NT2/D1 (cell line): ENCODE measurements around the gene SHE.
"Not testable (repeated sequence)": the region's sequence is repeated elsewhere in the genome, so short reads cannot be mapped to it uniquely, and the experiment has no call there.

ENCODE experiments used
- DNase-seq: peaks from one replicate; pipeline ENCODE4 v3.0.0-alpha.2; 2011; ENCODE audit warnings: low read depth, low spot score
- H3K27me3 ChIP-seq: 2 replicates; pipeline ENCODE4 v1.6.0; 2011; ENCODE audit warnings: mild to moderate bottlenecking; ENCODE audit not compliant: insufficient read length, insufficient read depth
- H3K36me3 ChIP-seq: 2 replicates; pipeline ENCODE4 v1.6.1; 2011; ENCODE audit warnings: mild to moderate bottlenecking, low read length, mixed read lengths; ENCODE audit not compliant: insufficient read depth, insufficient read length
- H3K4me1 ChIP-seq: 2 replicates; pipeline ENCODE4 v1.5.1; 2011; ENCODE audit not compliant: insufficient read depth, insufficient read length
- H3K4me3 ChIP-seq: 2 replicates; pipeline ENCODE4 v1.5.1; 2011; ENCODE audit warnings: low read depth; ENCODE audit not compliant: insufficient read length
- H3K9ac ChIP-seq: 2 replicates; pipeline ENCODE4 v1.6.0; 2011; ENCODE audit warnings: low read depth; ENCODE audit not compliant: insufficient read length
- H3K9me3 ChIP-seq: 2 replicates; pipeline ENCODE4 v1.5.1; 2011; ENCODE audit warnings: mild to moderate bottlenecking, low read length; ENCODE audit not compliant: insufficient read depth
- SUZ12 ChIP-seq: IDR thresholded peaks from 2 replicates; pipeline ENCODE4 v1.6.1; 2011; ENCODE audit not compliant: insufficient read length, insufficient read depth; ENCODE audit errors: extremely low read depth
- YY1 ChIP-seq: IDR thresholded peaks from 2 replicates; pipeline ENCODE4 v1.6.1; 2011; ENCODE audit not compliant: insufficient read length, insufficient read depth
- ZNF274 ChIP-seq: IDR thresholded peaks from 2 replicates; pipeline ENCODE4 v1.6.1; 2011; ENCODE audit warnings: mild to moderate bottlenecking, low read depth, low read length

Gene SHE

DNA sequence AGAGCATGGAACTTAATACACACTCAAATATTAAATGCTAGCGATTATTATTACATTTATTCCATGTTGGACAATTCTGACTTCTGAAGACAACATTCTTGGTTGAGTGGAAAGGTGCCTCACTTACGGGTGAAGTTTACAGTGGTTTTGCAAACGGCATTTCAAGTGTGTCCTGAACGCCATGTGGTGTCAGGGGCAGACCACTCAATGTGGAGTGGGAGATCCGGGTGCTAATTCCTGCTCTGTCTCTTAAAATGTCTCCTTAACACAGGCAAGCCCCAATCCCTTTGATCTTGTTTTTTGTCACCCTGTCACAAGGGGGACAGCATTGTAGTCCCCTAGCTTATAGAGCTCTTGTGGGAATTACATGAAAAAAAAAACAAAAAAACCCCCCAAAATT is 5.8 kb downstream of the SHE start:
- Histone ChIP-seq H3K9ac (no peak overlapping the region), H3K4me3 (no peak overlapping the region), H3K36me3 (no peaks in the 10 kb centered on the region), H3K4me1 (no peaks in the 10 kb centered on the region), H3K27me3 (peaks cover 27% of the 10 kb centered on the region), H3K9me3 (no peaks in the 10 kb centered on the region)
- DNase-seq = no peak
- TF ChIP-seq YY1 (no peak), ZNF274 (no peak), SUZ12 (no peak)

- peaks cover 20% of the 10 kb centered on the region for H3K27me3 ChIP-seq
- no peaks in the 10 kb centered on the region for H3K4me1 ChIP-seq
- no peaks in the 10 kb centered on the region for H3K9me3 ChIP-seq
- no peaks in the 10 kb centered on the region for H3K36me3 ChIP-seq
- no peak for DNase-seq
- H3K4me3 ChIP-seq = no peak overlapping the region
- no peak overlapping the region for H3K9ac ChIP-seq
- TF ChIP-seq ZNF274 (no peak), SUZ12 (no peak), YY1 (no peak)
Observed at GRCh38 chr1:154495496-154496273, 6.5 kb downstream of the SHE start.

GRCh38 chr1:154493276-154493675 is 8.9 kb downstream of the SHE start:
- Histone ChIP-seq H3K27me3 (no peaks in the 10 kb centered on the region), H3K9me3 (no peaks in the 10 kb centered on the region), H3K9ac (no peak overlapping the region), H3K4me1 (no peaks in the 10 kb centered on the region), H3K36me3 (no peaks in the 10 kb centered on the region), H3K4me3 (no peak overlapping the region)
- no peak for DNase-seq
- TF ChIP-seq YY1 = no peak
- no peak for TF ChIP-seq SUZ12
- TF ChIP-seq ZNF274 = no peak

- Histone ChIP-seq H3K36me3 (no peaks in the 10 kb centered on the region), H3K27me3 (no peaks in the 10 kb centered on the region), H3K4me1 (no peaks in the 10 kb centered on the region), H3K9me3 (no peaks in the 10 kb centered on the region), H3K9ac (no peak overlapping the region), H3K4me3 (no peak overlapping the region)
- TF ChIP-seq SUZ12 = no peak
- no peak for DNase-seq
Observed at GRCh38 chr1:154492115-154492514, 10.1 kb downstream of the SHE start.

DNA sequence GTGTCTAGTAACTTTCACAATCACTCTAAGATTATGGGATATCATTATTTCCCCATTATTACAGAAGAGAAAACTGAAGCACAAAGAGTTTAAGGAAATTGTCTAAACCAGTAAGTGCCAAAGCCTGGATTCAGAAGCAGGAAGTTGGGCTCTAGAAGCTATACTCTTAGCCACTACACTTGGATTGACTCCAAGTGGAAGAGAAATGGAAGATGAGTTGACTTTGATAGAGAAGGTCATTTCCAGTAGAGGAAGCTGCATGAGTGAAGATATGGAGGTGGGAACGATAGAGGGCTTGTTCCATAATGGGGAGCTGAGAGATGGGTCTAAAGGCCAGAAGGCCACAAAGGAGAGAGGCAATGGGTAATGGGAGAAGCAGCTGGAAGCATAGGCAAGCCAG is 11.9 kb downstream of the SHE start:
- Histone ChIP-seq H3K27me3 (no peaks in the 10 kb centered on the region), H3K4me3 (no peak overlapping the region), H3K4me1 (no peaks in the 10 kb centered on the region), H3K9me3 (no peaks in the 10 kb centered on the region), H3K9ac (no peak overlapping the region), H3K36me3 (peaks cover 7% of the 10 kb centered on the region)
- TF ChIP-seq ZNF274 = no peak
- TF ChIP-seq YY1 = no peak
- TF ChIP-seq SUZ12 = no peak
- no peak for DNase-seq

DNA sequence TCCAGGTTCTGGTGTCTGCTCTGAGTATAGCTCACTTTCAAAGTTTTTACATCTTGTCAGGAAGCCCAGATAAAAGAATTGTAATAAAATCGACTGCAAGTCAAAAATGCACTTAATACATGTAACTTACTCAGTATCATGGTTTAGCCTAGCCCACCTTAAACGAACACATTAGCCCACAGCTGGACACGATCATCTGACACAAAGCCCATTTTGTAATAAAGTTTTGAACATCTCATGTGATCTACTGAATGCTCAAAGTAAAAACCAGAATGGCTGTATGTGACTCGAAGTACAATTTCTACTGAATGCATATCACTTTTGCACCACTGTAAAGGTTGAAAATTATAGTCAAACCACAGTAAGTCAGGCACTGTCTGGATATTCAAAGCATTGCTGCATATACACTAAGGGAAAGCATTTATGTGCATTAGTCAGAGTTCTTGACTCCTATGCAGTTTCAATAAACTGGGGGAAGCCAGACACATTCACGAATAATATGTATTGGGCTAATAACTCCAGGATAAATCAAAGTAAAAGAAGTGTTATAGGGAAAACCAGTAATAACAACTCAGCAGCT is 12.4 kb downstream of the SHE start:
- H3K4me1 ChIP-seq = peaks cover 2% of the 10 kb centered on the region
- H3K4me3 ChIP-seq = no peak overlapping the region
- H3K9me3 ChIP-seq = no peaks in the 10 kb centered on the region
- no peak overlapping the region for H3K9ac ChIP-seq
- TF ChIP-seq YY1 = no peak
- TF ChIP-seq ZNF274 = no peak
- TF ChIP-seq SUZ12 = no peak
- H3K27me3 ChIP-seq = no peaks in the 10 kb centered on the region
- DNase-seq = no peak
- H3K36me3 ChIP-seq = peaks cover 7% of the 10 kb centered on the region

GRCh38 chr1:154488922-154489321 is 13.3 kb downstream of the SHE start:
- Histone ChIP-seq H3K9ac (no peak overlapping the region), H3K27me3 (no peaks in the 10 kb centered on the region), H3K36me3 (peaks cover 11% of the 10 kb centered on the region), H3K9me3 (no peaks in the 10 kb centered on the region), H3K4me3 (no peak overlapping the region), H3K4me1 (peaks cover 2% of the 10 kb centered on the region)
- TF ChIP-seq SUZ12 (no peak), YY1 (no peak), ZNF274 (no peak)
- DNase-seq = no peak

DNA sequence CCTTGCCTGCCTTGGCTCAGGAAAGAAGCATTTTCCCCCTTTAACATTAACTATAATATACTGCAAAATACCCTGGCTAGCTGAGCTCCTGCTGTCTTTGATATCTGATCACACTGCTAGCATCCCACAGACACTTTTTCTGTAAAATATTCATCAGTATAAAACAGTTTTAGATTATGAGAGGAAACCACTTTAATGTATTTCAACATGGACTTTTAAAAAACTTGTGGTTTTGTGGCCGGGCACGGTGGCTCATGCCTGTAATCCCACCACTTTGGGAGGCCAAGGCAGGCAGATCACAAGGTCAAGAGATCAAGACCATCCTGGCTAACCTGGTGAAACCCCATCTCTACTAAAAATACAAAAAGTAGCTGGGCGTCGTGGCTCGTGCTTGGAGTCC is 15.5 kb downstream of the SHE start:
- peaks cover 14% of the 10 kb centered on the region for H3K36me3 ChIP-seq
- not testable (repeated sequence) for H3K9ac ChIP-seq, DNase-seq, H3K27me3 ChIP-seq, H3K4me3 ChIP-seq, H3K4me1 ChIP-seq, H3K9me3 ChIP-seq
